ENCODE results near the gene MYH11.

DNA sequence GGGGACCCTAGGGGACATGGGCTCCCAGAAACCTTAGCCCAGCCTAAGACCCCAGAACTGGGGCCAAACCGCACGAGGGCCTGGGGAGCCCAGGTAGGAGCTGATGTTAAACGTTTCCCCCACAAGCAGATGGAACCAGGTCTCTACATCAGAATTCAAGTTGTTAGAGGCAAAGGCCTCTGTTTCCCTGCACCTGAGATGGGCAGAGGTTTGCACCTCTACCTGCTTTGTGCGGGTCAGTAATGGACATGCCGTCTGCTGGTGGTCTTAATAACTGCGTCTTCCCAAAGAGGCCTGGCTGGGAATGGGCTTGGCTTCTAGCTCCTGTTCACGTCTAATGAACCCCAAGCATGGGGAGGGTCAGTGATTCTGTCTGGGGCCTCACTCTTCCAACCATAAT lies 127.7 kb downstream of the MYH11 start:
- TF ChIP-seq, protein P1, sequence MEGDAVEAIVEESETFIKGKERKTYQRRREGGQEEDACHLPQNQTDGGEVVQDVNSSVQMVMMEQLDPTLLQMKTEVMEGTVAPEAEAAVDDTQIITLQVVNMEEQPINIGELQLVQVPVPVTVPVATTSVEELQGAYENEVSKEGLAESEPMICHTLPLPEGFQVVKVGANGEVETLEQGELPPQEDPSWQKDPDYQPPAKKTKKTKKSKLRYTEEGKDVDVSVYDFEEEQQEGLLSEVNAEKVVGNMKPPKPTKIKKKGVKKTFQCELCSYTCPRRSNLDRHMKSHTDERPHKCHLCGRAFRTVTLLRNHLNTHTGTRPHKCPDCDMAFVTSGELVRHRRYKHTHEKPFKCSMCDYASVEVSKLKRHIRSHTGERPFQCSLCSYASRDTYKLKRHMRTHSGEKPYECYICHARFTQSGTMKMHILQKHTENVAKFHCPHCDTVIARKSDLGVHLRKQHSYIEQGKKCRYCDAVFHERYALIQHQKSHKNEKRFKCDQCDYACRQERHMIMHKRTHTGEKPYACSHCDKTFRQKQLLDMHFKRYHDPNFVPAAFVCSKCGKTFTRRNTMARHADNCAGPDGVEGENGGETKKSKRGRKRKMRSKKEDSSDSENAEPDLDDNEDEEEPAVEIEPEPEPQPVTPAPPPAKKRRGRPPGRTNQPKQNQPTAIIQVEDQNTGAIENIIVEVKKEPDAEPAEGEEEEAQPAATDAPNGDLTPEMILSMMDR (IDR thresholded peaks at IDR 0.05 in 8 of 11, conservative IDR thresholded peaks at IDR 0.05 in 3 of 11) = no peak
- TF ChIP-seq POLR2AphosphoS5 (IDR thresholded peaks at IDR 0.05) = no peak
- no peak for TF ChIP-seq POLR2A (IDR thresholded peaks at IDR 0.05)

Measured in spleen (tissue), 7 donors.